ENCODE measurements around the gene PAFAH2.

PAFAH2 gene

GRCh38 chr1:25959611-25960010 lies 38.3 kb downstream of the PAFAH2 start:
- Histone ChIP-seq H3K27ac (ENCODE audit: low read length) (no peak overlapping the region), H3K4me1 (ENCODE audit: low read length) (no peaks in the 10 kb centered on the region), H3K9ac (ENCODE audit: low read length) (no peak overlapping the region), H3K4me3 (ENCODE audit: low read length) (no peak overlapping the region), H2AFZ (ENCODE audit: low read depth, low read length) (no peak overlapping the region), H3K9me3 (ENCODE audit: insufficient read depth, low read length) (no peaks in the 10 kb centered on the region), H3K79me2 (ENCODE audit: low read length) (no peaks in the 10 kb centered on the region), H3K4me2 (ENCODE audit: low read length) (no peak overlapping the region), H3K36me3 (replicated peaks; ENCODE audit: low read depth, low read length) (no peaks in the 10 kb centered on the region), H3K27me3 (ENCODE audit: low read depth, low read length) (no peaks in the 10 kb centered on the region), H4K20me1 (ENCODE audit: insufficient read depth, low read length) (no peaks in the 10 kb centered on the region)
- TF ChIP-seq EZH2phosphoT487 (IDR thresholded peaks at IDR 0.05; ENCODE audit: low read depth) (no peak), CTCF (IDR thresholded peaks at IDR 0.05; ENCODE audit: low read depth, low read length) (no peak)

GRCh38 chr1:25958465-25958864 lies 39.4 kb downstream of the PAFAH2 start:
- Histone ChIP-seq H3K36me3 (replicated peaks; ENCODE audit: low read depth, low read length) (no peaks in the 10 kb centered on the region), H3K79me2 (ENCODE audit: low read length) (no peaks in the 10 kb centered on the region), H3K9ac (ENCODE audit: low read length) (no peak overlapping the region), H3K9me3 (ENCODE audit: insufficient read depth, low read length) (no peaks in the 10 kb centered on the region), H3K4me3 (ENCODE audit: low read length) (no peak overlapping the region), H3K27ac (ENCODE audit: low read length) (no peak overlapping the region), H3K4me1 (ENCODE audit: low read length) (no peaks in the 10 kb centered on the region), H2AFZ (ENCODE audit: low read depth, low read length) (no peak overlapping the region), H4K20me1 (ENCODE audit: insufficient read depth, low read length) (no peaks in the 10 kb centered on the region), H3K4me2 (ENCODE audit: low read length) (no peak overlapping the region), H3K27me3 (ENCODE audit: low read depth, low read length) (no peaks in the 10 kb centered on the region)
- TF ChIP-seq EZH2phosphoT487 (IDR thresholded peaks at IDR 0.05; ENCODE audit: low read depth) (no peak), CTCF (IDR thresholded peaks at IDR 0.05; ENCODE audit: low read depth, low read length) (no peak)

GRCh38 chr1:25955553-25955952 lies 42.3 kb downstream of the PAFAH2 start:
- Histone ChIP-seq H3K4me1 (ENCODE audit: low read length) (no peaks in the 10 kb centered on the region), H3K79me2 (ENCODE audit: low read length) (no peaks in the 10 kb centered on the region), H2AFZ (ENCODE audit: low read depth, low read length) (no peak overlapping the region), H3K9me3 (ENCODE audit: insufficient read depth, low read length) (no peaks in the 10 kb centered on the region), H3K9ac (ENCODE audit: low read length) (no peak overlapping the region), H3K36me3 (replicated peaks; ENCODE audit: low read depth, low read length) (no peaks in the 10 kb centered on the region), H3K4me2 (ENCODE audit: low read length) (no peak overlapping the region), H3K27me3 (ENCODE audit: low read depth, low read length) (no peaks in the 10 kb centered on the region), H4K20me1 (ENCODE audit: insufficient read depth, low read length) (no peaks in the 10 kb centered on the region), H3K27ac (ENCODE audit: low read length) (no peak overlapping the region), H3K4me3 (ENCODE audit: low read length) (no peak overlapping the region)
- TF ChIP-seq EZH2phosphoT487 (IDR thresholded peaks at IDR 0.05; ENCODE audit: low read depth) (no peak), CTCF (IDR thresholded peaks at IDR 0.05; ENCODE audit: low read depth, low read length) (no peak)

GRCh38 chr1:25954282-25954938 lies 43.5 kb downstream of the PAFAH2 start:
- H3K79me2 ChIP-seq (ENCODE audit: low read length), result no peaks in the 10 kb centered on the region
- H3K4me1 ChIP-seq (ENCODE audit: low read length), result no peaks in the 10 kb centered on the region
- H4K20me1 ChIP-seq (ENCODE audit: insufficient read depth, low read length), result no peaks in the 10 kb centered on the region
- H3K27me3 ChIP-seq (ENCODE audit: low read depth, low read length), result no peaks in the 10 kb centered on the region
- no peaks in the 10 kb centered on the region for H3K36me3 ChIP-seq (replicated peaks; ENCODE audit: low read depth, low read length)
- H3K4me2 ChIP-seq (ENCODE audit: low read length), result no peak overlapping the region
- H3K9ac ChIP-seq (ENCODE audit: low read length), result no peak overlapping the region
- H3K27ac ChIP-seq (ENCODE audit: low read length), result no peak overlapping the region
- TF ChIP-seq EZH2phosphoT487 (IDR thresholded peaks at IDR 0.05; ENCODE audit: low read depth) (no peak), CTCF (IDR thresholded peaks at IDR 0.05; ENCODE audit: low read depth, low read length) (no peak)
- H2AFZ ChIP-seq (ENCODE audit: low read depth, low read length), result no peak overlapping the region
- H3K9me3 ChIP-seq (ENCODE audit: insufficient read depth, low read length), result no peaks in the 10 kb centered on the region
- H3K4me3 ChIP-seq (ENCODE audit: low read length), result no peak overlapping the region
